Activated effector memory CD4-positive, alpha-beta T cell treated with anti-CD3 and anti-CD28 coated beads, Interleukin-2, amount 50 U/mL, for 16 hours (primary cell): ENCODE data around the gene ZNF672.

Experiments used
- DNase-seq: peaks from one replicate; pipeline ENCODE4 v3.0.0-alpha.2; 2020

ZNF672 gene

DNA sequence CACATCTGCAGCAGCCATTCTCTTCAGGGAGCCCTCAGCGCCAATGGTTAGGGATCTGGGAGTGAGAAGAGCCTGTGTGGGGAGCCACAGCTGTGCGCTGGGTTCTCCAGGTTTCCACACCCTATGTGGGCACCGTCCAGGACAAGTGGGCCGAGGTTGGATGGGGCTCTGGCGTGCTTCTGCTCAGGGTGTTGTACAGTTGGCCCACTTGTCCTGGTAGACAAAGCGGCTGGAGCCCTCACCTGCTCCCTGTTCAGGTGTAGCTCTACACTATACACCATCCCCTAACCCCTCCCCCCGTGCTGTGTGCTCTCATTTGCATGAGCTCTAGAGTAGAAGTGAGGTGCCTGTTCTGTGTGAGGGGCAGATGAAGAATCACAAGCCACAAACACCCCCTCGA is 24.5 kb upstream of the ZNF672 start:
- DNase-seq = peak; percentile 38

DNA sequence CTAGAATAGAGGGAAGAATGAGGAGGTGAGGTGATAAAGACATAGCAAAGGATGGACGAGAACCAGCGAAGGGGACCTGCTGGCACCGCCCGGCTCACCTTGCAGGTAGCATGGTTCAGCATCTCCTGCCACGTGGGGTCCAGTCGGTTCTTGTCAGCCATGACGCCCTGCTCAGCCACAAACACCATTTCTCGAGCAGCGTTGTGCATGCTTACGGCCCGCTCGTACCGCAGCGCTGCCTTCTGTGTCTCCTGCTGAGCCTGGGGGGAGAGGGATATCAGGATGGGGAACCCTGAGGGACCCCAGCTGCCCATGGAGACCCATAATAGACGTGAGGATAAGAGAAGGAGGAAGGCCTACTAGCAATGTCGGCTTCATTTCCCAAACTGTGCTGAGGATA is 23.7 kb upstream of the ZNF672 start:
- DNase-seq = peak; percentile 47

DNA sequence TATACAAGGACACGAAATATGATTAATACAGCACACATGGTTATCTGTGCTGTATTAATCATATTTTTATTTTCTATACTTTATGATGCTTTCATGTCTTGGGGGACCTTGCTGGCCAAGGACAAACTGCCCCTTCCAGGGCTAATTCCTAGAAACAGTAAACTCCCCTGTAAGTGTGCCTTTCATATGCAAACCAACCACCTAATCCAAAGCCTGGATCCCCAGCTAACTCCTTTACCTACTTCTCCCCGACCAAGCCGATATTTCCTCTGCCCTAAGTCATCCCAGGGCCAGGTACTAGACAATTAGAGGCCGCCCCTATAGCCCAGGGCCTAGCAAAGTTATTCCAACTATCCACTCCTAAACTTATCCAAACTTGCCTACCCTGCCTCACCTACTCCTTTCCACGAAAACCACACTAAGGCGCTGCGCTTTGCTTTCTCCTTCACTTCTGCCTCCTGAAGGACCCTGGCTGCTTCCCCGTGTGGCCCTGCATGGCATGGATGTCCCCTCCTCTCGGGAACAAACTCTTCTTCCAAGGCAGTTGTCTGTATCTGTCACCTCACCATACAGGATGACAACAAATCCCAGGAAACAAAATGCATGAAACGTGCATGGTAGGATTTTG is 22.5 kb upstream of the ZNF672 start:
- peak; percentile 9 for DNase-seq

DNA sequence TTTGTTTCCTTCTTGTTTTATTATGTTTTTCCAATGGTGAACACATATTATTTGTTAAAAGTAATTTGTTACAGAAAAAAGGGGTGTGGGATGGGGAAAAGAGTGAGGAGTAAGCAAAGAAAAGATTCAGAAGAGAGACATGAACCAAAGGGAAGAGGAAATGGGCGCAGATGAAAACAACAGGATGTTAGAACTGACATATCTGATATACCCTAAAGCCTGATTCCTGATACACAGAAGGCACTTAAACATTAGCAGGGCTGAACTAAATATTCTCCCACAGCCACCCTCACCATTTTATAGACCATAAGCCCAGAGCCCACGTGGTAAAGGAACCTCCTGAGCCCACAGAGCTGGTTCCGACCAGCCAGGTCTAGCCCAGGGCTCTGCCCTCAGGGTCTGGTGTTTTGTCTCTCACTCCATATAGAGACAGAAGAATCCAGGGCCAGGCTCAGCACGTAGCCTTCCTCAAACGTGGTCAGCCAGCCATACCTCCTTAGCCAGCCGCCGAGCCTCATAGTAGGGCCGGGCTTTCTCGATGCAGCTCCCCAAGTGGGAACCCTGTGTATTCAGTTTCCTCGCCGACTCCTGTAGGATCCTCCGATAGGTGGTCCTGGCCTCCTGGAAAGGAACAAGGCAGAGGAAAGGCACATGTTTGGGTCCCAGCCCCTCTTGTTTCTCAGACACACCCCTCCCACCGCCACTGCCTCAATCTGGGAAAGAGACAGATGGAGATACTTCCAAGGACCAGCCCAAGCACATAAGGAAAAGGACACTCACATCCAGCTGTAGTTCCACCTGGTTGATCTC is 21.8 kb upstream of the ZNF672 start:
- DNase-seq = peak; percentile 55

DNA sequence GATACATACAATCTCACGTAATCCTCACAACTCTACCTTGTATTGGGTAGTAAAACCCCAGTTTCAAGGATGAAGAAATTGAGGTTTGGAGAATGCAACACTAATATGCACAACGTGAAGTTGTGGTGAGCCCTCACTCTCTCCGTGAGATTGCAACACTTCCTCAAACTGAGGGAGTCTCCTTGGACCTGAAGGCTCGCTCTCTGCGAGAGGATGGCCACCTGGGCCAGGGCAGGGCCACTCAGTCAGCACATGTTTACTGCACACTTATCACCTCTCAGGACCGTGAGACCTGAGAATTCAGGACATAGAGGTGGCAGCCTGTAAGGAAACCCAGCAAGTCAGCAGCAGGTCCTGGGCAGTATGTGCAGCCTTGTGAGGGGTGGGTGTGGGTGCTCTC is 21.0 kb upstream of the ZNF672 start:
- no peak for DNase-seq

DNA sequence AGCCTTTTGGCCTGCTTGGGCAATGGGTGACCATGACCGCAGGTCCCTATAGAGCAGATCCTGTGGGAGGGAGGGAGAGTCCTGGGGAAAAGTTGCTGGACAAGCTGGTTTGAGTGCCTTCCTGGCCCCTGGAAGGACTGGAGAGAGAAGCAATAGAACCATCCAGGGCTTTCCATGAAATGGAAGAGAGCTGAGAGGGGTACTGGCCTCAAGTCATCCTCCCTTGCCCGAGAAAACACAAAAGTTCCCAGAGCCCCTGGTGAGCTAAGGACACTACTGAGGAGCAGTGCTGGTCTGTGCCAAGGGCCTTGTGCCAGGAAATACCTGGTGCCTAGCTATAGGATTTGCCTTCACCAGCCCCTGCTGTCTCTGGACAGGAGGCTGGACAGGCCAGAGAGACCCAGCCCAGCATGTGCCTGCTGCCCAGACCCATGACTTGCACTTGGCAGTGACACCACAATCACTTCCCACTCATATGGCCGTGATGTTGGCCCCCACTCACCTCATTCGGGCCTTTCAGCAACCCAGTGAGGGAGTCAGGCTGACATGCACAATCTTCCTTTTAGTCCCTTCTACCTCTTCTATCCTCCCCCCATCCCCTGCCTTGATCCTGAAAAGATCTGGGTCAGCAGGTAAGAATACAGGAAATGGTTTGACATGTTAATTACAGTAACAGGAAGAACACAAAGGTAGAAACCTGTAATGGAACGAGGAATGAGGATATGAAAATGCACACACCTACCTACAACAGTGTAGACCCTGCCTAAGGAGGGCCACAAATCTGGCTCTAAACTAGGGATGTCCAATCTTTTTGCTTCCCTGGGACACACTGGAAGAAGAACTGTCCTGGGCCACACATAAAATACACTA is 19.3 kb upstream of the ZNF672 start:
- DNase-seq = peak; percentile 59

DNA sequence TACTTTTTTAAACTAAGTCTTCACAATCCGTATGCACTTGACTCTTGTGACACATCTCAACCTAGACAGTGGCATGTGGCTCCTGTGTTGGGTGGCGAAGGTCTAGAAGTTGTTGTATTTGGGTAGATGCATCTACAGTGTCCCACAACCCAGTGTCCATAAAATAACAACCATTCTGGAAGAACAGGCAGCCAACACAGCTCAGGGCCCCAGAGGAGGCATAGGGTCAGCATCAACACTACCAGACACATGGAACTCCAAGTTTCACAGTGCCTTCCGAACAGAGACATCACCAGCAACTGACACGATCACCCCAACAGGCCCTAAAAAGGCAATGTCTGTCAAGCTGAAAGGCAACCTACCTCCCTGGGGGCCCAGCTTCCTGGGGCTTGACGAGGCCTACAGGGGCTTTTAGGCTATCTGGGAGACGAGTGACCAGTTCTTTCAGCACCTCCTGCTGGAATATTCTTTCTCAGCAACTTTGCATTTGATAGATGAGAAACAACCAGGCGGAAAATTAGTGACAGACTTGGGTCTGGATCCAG is 17.9 kb upstream of the ZNF672 start:
- peak; percentile 25 for DNase-seq

DNA sequence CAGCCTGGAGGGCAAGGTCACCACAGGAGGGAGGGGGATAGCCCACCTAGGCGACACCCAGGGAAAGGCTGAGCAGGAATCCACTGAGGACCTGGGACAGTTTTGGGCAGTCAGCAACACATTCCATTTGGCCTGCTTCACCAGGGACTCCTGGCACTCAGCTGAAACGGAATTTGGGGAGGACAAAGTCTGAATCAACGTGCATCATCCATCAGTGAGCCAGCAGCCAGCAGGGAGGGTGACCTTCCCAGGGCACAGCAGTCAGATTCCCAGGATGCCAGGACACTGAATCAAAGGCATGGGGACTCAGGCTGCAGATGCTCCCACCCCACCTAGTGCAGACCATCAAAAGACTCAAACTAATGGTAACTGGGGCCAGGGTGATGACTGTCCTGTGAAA is 16.9 kb upstream of the ZNF672 start:
- DNase-seq = peak; percentile 42

DNA sequence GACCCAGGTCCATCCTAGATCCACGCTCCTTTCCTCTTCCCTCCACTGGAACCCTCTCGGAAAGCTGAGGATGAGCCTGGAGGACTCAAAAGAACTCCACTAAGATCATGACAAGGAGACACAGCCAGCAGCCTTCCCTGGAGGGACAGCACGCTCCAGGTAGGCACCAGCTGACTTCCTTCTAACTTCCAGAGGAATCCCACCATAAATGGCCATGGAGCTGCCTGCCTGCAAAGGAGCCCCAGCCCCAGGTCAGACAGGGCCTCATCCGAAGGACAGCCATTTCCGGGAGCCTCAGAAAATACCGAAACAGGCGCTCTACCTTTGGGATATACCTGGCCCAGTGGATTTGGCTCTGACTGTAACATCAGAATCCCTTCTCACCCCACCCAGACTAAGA is 16.4 kb upstream of the ZNF672 start:
- DNase-seq = peak; percentile 51

DNA sequence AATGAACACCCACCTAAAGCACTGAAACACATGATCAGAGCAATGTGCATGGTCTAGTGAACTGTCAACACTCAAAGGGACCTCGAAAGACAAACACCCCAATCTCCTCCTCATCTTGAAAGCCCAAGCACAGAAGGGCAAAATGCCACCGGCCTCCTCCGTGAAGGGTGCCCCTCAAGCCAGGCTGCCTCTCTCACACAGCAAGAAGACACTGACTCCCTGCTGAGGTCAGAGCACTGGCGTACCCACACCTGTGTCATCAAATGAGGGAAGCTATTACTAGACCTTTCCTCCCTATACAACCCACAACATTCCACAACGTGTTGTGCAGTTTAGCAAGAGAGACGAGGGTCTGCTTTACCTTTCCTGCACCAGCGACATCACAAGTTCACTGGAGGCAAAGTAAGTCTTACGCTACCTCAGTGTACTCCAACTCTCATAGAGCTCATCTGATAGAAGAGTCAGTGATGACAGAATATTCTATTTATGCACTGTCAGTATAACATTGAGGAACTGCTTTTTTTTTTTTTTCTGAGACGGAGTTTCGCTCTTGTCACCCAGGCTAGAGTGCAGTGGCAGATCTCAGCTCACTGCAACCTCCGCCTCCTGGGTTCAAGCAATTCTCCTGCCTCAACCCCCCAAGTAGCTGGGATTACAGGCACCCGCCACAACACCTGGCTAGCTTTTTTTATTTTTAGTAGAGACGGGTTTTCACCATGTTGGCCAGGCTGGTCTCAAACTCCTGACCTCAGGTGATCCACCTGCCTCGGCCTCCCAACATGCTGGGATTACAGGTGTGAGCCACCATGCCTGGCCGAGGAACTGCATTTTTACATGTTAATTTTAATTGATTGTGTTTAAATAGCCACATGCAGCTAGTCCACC is 15.6 kb upstream of the ZNF672 start:
- peak; percentile 60 for DNase-seq

DNA sequence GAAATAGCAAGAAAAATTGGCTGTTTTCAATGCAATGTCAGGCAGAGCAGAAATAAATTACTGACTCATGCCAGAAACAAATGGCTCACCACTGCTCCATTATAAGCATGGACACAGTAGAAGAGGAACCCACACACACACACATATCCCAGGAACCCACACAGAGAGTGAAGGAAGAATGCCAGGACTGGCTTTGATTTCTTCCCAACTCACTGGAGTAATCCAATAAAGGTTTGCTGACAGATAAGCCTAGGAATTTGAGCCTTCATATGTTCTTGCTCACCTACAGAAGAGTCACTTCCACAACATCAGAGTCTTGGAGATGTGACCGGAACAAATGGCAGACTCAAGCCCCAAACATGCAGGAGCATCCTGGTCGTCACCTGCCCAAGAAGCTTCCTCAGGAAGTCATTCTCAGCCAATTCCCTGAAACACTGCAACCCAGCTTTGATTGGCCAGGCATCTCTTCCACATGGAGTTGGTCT is 14.5 kb upstream of the ZNF672 start:
- peak; percentile 17 for DNase-seq

DNA sequence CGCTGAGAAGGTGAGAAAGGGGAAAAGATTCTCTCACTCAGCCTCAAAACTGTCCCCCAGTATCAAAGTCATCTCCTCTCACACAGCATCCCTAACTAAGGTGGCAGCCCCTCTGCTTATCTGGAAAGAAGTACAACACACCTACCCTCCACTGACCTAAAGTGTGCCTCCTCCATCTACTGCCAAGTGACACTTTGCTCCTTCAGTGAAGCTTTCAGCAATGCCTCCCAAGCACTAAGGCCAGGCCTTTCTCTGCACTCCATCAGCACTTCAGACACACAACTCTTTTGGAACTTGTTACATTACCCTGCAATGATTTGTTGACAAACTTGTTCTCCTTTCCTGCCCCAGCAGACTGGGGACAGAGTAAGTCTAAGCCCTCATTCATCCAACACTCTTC is 13.7 kb upstream of the ZNF672 start:
- DNase-seq = peak; percentile 53

DNA sequence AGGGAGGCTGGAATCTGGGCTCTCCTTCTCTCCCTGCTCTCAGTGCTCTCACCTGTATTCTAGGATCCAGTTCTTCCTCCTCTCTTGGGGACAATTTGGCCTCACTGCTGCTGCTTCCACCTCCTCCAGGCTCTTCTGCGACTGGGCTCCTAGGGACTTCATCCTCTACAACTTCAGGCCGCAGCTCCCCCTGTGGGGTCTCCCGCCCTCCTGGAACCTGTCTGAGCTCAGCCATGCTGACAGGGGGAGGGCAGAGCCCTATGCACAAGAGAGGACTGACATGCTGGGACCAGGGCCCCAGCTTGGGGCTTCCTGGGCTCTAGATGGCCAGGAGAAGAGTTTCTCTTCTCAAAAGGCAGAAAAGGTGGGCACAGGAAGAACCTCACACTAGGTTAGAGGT is 13.3 kb upstream of the ZNF672 start:
- DNase-seq = peak; percentile 61

DNA sequence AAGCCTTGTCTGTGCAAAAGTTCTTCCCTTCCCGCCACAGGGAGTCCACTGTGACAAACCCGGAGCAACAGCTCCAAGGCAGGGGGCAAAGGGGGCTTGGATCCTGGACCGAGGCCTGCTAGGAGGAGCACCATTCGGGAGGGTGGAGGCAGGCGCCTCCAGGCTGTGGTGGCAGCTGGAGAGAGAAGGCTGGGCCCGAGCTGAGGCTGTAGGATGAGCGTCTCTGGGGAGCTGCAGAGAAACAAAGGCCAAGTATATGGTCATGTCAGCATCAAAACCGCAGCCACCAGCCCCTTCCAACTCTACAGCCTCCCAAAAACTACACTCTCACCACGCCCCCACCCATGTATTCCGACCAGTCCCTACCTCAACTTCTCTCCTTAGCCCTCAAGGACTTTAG is 12.9 kb upstream of the ZNF672 start:
- peak; percentile 60 for DNase-seq

DNA sequence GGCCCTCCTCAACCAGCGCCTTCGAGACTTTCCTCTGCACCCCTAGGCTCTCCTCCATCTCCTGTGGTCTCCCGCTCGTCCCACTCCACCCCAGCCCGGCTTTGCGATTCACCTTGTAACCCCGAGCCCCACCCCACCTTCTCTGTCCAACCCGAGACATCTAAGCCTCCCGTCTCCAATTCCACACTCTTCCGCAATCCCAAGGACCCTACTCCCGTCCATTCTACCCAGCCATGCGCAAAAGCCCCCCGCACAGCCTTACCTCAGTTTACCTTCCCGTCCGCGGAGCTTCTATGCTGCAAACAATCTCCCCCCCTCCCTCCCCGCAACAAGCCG is 12.5 kb upstream of the ZNF672 start:
- no peak for DNase-seq

DNA sequence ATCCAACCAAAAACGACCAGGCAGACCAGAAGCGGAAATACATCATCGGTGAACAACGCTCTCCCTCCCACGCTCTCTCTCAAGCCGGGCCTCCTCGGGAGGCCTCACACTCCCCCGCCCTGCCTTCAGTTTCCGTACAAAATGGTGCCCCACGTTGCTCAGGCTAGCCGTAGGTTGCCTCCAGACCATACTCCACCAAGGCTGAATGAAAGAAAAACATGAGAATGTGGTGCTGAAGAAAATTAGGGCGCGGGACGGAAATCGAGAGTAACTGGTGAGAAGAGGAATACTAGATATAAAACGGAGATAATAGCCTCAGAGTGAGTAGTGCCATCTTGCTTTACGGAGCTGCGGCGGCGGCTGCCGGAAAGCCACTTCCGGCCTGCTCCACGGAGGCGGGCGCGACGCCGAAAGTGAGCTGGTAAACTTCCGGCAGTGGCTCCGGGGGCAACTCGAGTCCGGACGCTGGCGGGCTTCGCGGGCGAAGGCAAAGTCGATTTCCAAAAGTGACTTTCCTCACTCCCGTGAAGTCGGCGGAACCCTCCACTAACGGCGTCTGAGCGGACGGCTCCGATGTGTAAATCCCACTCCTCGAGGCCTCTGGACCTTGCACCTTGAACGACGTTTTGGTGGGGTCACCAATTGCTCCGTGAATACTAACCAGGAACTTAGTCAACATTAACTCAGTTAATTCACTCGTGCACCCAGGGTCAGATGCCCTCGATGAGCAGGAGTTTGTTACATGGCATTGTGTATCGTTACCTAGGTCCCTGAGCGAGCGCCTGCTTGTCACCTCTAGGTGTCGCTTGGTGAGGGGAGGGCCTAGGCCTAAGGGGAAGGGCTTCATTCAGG is 11.9 kb upstream of the ZNF672 start, which contains the start of gene SH3BP5L:
Gene SH3BP5L (minus strand): TSS at position 7 of the 852 bp plus-strand sequence. CDS start 980 bp downstream, outside the sequence.
- DNase-seq = peak; percentile 96

DNA sequence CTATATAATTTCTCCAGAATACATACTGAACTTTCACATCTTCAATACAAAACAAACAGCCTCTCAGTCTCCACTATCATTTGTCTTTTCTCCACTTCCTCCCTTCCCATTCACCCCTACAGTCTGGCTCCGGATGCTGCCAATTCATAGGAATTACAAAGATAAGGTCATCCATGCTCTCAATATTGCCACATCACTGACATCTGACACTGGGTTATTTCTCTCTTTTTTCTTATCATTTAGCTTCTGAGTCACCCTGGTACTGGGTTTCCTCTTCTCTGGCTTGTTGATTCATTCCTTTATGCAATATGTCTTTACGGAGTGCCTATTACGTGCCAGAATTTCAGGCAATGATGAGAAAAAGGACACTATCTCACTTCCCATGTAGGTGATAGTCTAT is 9.2 kb upstream of the ZNF672 start:
- no peak for DNase-seq

DNA sequence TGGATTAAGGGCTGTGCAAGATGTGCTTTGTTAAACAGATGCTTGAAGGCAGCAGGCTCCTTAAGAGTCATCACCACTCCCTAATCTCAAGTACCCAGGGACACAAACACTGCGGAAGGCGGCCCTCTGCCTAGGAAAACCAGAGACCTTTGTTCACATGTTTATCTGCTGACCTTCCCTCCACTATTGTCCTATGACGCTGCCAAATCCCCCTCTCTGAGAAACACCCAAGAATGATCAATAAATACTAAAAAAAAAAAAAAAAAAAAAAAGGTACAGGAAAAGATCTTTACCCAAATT is 7.4 kb upstream of the ZNF672 start:
- peak; percentile 2 for DNase-seq

DNA sequence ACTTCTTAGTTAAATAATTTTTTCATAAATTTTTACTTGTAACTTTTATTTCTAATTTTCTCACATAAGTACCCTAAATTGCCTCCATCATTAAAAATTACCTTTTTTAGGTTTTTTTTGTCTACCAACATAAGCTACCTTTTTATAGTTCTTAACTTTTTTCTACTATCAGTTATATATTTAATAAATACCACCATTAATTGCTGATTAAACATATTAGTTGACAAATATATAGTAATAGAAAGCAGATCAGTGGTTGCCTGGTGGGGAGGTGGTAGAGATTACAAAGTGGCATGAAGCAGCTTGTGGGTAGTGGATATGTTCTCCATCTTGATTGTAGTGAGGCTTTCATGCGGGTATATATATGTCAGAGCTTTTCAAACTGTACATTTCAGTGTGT is 6.2 kb upstream of the ZNF672 start:
- DNase-seq = no peak

DNA sequence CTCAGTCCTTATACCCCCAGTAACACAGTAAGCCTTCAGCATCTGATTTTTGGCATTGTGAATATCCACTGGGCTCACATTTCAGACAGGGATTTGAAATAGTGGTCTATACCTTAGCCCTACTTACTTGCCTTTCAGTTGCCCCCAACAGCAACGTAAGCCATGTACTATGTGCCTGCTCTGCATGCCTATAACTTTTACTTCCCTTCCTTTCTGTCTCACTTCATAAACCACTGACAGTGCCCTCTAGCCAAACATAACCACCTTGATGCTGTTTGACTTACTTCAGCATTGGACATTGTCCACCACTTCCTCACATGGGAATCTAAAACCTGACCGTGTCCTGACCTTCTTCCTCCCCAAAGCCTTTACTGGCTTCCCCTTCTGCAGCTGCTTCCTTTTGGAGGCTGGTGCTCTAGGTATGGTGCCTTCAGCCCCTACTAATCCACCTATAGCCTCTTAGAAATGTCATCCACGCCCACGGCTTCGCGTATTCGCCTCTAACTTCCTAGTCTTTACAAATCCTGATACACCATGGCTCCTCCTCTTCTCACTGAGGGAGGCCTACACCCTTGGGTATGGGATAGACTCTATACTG is 3.6 kb upstream of the ZNF672 start:
- DNase-seq = peak; percentile 22
